GM19463 (cell line): ENCODE data around the gene CYTH1.
A peak's percentile ranks its signal among the peaks of the same experiment; 100 is the strongest.

Experiments
- ATAC-seq: cut with Tn5 transposase; IDR thresholded peaks from one replicate; pipeline ENCODE4 v1.9.1; 2021; ENCODE audit warnings: mild to moderate bottlenecking, moderate library complexity; ENCODE audit not compliant: unreplicated experiment

Gene CYTH1

GRCh38 chr17:78719630-78720298 is 62.3 kb downstream of the CYTH1 start:
- ATAC-seq: no peak

- ATAC-seq: no peak
Measured at GRCh38 chr17:78718575-78719208, 63.4 kb downstream of the CYTH1 start.

GRCh38 chr17:78717431-78717980 is 64.6 kb downstream of the CYTH1 start:
- ATAC-seq: no peak

GRCh38 chr17:78716814-78717393 is 65.2 kb downstream of the CYTH1 start:
- no peak for ATAC-seq

- no peak for ATAC-seq
Measured at GRCh38 chr17:78716292-78716691, 65.8 kb downstream of the CYTH1 start.

- no peak for ATAC-seq
Measured at GRCh38 chr17:78715876-78716275, 66.2 kb downstream of the CYTH1 start.

GRCh38 chr17:78715000-78715771 is 66.9 kb downstream of the CYTH1 start:
- ATAC-seq: no peak

GRCh38 chr17:78714534-78714933 is 67.5 kb downstream of the CYTH1 start:
- ATAC-seq: no peak

- no peak for ATAC-seq
Measured at GRCh38 chr17:78712043-78712442, 70.0 kb downstream of the CYTH1 start.

- ATAC-seq: no peak
Measured at GRCh38 chr17:78710607-78711006, 71.5 kb downstream of the CYTH1 start.

GRCh38 chr17:78709751-78710181 is 72.3 kb downstream of the CYTH1 start:
- ATAC-seq: no peak

- ATAC-seq: peak; percentile 43
Measured at GRCh38 chr17:78709119-78709681, 72.9 kb downstream of the CYTH1 start.

GRCh38 chr17:78708510-78708973 is 73.5 kb downstream of the CYTH1 start:
- no peak for ATAC-seq

GRCh38 chr17:78707923-78708322 is 74.2 kb downstream of the CYTH1 start:
- no peak for ATAC-seq

- ATAC-seq: no peak
Measured at GRCh38 chr17:78707016-78707415, 75.1 kb downstream of the CYTH1 start.

GRCh38 chr17:78706271-78706915 is 75.7 kb downstream of the CYTH1 start:
- ATAC-seq: peak; percentile 70

GRCh38 chr17:78705071-78705470 is 77.0 kb downstream of the CYTH1 start:
- no peak for ATAC-seq

- no peak for ATAC-seq
Measured at GRCh38 chr17:78704594-78704993, 77.5 kb downstream of the CYTH1 start.

- no peak for ATAC-seq
Measured at GRCh38 chr17:78697554-78698343, 84.3 kb downstream of the CYTH1 start.
